GM18519 (cell line): ENCODE data around the gene PIN4.
"Not testable (repeated sequence)": the region's sequence is repeated elsewhere in the genome, so short reads cannot be mapped to it uniquely, and the experiment has no call there.

ENCODE experiments used
- ATAC-seq: cut with Tn5 transposase; IDR thresholded peaks from one replicate; pipeline ENCODE4 v1.9.1; 2021; ENCODE audit warnings: mild to moderate bottlenecking, moderate library complexity; ENCODE audit not compliant: unreplicated experiment, low FRiP score

The PIN4 gene

GRCh38 chrX:72181178-72182125, at the start of gene PIN4:
PIN4 (plus strand) TSS chrX:72181757; CDS start chrX:72181786, 29 bp downstream.
- peak; percentile 91 for ATAC-seq

- ATAC-seq, result no peak
Measured at GRCh38 chrX:72132456-72132855, 49.1 kb upstream of the PIN4 start.

- ATAC-seq, result no peak
Measured at GRCh38 chrX:72133851-72134546, 47.6 kb upstream of the PIN4 start.

- no peak for ATAC-seq
Measured at GRCh38 chrX:72137846-72138495, 43.6 kb upstream of the PIN4 start.

- ATAC-seq, result no peak
Measured at GRCh38 chrX:72139538-72139937, 42.0 kb upstream of the PIN4 start.

GRCh38 chrX:72141372-72142004, 40.1 kb upstream of the PIN4 start:
- no peak for ATAC-seq

GRCh38 chrX:72142094-72142793, 39.3 kb upstream of the PIN4 start:
- no peak for ATAC-seq

- no peak for ATAC-seq
Measured at GRCh38 chrX:72142794-72143608, 38.6 kb upstream of the PIN4 start.

- no peak for ATAC-seq
Measured at GRCh38 chrX:72143609-72143907, 38.0 kb upstream of the PIN4 start.

- no peak for ATAC-seq
Measured at GRCh38 chrX:72145181-72145580, 36.4 kb upstream of the PIN4 start.

- ATAC-seq, result no peak
Measured at GRCh38 chrX:72146527-72146926, 35.0 kb upstream of the PIN4 start.

- no peak for ATAC-seq
Measured at GRCh38 chrX:72158773-72159172, 22.8 kb upstream of the PIN4 start.

GRCh38 chrX:72159769-72160168, 21.8 kb upstream of the PIN4 start:
- ATAC-seq, result no peak

GRCh38 chrX:72165551-72165950, 16.0 kb upstream of the PIN4 start:
- no peak for ATAC-seq

- ATAC-seq, result no peak
Measured at GRCh38 chrX:72169008-72169728, 12.4 kb upstream of the PIN4 start.

GRCh38 chrX:72176289-72176688, 5.3 kb upstream of the PIN4 start:
- not testable (repeated sequence) for ATAC-seq

GRCh38 chrX:72176981-72177380, 4.6 kb upstream of the PIN4 start:
- no peak for ATAC-seq

- no peak for ATAC-seq
Measured at GRCh38 chrX:72180539-72180938, 1.0 kb upstream of the PIN4 start.

GRCh38 chrX:72182924-72183323, 1.4 kb downstream of the PIN4 start:
- no peak for ATAC-seq
